Spleen (tissue), 7 donors: ENCODE results near the gene EMC1.

ENCODE experiments used
- CTCF ChIP-seq, 11 experiments: fragments of 200-600 bp in 7 of 11; fragments of 450-650 bp in 4 of 11; sonication (generic) in 4 of 11; IDR thresholded peaks in 8 of 11; conservative IDR thresholded peaks in 3 of 11; 1 replicate in 7 of 11; 2 replicates in 4 of 11; pipeline versions ENCODE4 v1.4.0 to v1.8.0; 2016 to 2021; ENCODE audit warnings: antibody characterized with exemption in 11 of 11, inconsistent platforms in 4 of 11, mild to moderate bottlenecking in 1 of 11
- POLR2A ChIP-seq, 3 donors: fragments of 450-650 bp; IDR thresholded peaks; one replicate each; pipeline ENCODE4 v1.5.1; 2017; ENCODE audit warnings: antibody characterized with exemption in 3 of 3, mild to moderate bottlenecking in 1 of 3
- POLR2AphosphoS5 ChIP-seq, 3 donors: sonication (generic); formaldehyde crosslinking; IDR thresholded peaks; one replicate each; pipeline ENCODE4 v1.5.1; 2017; ENCODE audit warnings: antibody characterized with exemption in 3 of 3
- donor health status: DM: no; HTN: no; CAD: no; lungs with moderate emphysema.
- donor health status: DM: no; HTN: no; CAD: no.
- donor health status: DM: no; HTN: no; CAD: no.

DNA sequence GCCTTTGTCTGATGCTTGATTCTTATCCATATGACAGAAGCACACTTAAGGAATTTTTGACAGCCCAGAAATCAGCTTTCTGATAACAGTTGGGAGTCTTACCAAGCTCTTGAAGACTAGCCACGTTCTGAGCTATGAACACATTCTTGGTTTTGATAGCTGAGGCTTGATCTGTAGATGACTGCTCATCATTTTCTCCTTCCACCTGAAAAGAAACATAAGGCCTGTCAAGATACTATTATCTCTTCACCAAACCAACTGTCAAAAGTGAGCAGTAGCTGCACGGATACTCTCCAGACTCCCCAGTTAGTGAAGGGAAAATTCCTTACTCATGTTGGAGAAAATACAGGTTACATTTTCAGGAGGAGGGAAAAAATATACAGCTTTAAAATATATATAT, 53.5 kb downstream of the EMC1 start:
- TF ChIP-seq CTCF (IDR thresholded peaks at IDR 0.05 in 8 of 11, conservative IDR thresholded peaks at IDR 0.05 in 3 of 11) = no peak
- TF ChIP-seq POLR2A (IDR thresholded peaks at IDR 0.05) = no peak
- TF ChIP-seq POLR2AphosphoS5 (IDR thresholded peaks at IDR 0.05) = no peak
